BJ (cell line): Measurements from ENCODE around the gene ZC3H13. TPM values are rescaled to one million over a fixed set of nuclear protein-coding genes. Genes with fewer than 3 reads are reported as not detected.

Experiments used
- CTCF ChIA-PET: fragments of 350-600 bp; formaldehyde crosslinking; extraction: SDS; loops from one replicate; lab custom pipeline; 2021; ENCODE audit warnings: antibody characterized with exemption, inconsistent platforms; lab: Yijun Ruan, JAX
- POLR2A ChIA-PET: fragments of 300-600 bp; sonication (Branson Sonifier 250); formaldehyde crosslinking; extraction: SDS; loops from one replicate; lab custom pipeline; 2021; ENCODE audit warnings: antibody characterized with exemption; lab: Charles Lee
- DNase-seq: peaks from one replicate; pipeline ENCODE4 v3.0.0-alpha.2; 2011; ENCODE audit warnings: low read depth
- H3K27me3 ChIP-seq: 2 replicates; pipeline ENCODE4 v1.6.0; 2011; ENCODE audit warnings: low read length; ENCODE audit not compliant: control insufficient read depth, insufficient read depth
- H3K36me3 ChIP-seq: 2 replicates; pipeline ENCODE4 v1.5.1; 2011; ENCODE audit warnings: low read length; ENCODE audit not compliant: control insufficient read depth, insufficient read depth
- H3K4me3 ChIP-seq: 2 replicates; pipeline ENCODE4 v1.5.1; 2011; ENCODE audit warnings: low read depth, mild to moderate bottlenecking, control low read depth, low read length
- CTCF ChIP-seq: IDR thresholded peaks from 2 replicates; pipeline ENCODE4 v1.5.1; 2011; ENCODE audit warnings: low read depth, mild to moderate bottlenecking, control low read depth, inconsistent platforms, low read length, moderate library complexity; ENCODE audit not compliant: insufficient read depth
- polyA plus RNA-seq: library from polyadenylated mRNA; depleted of rRNA; stranded (reverse); fragments of >200 nt; gene quantifications from 2 replicates; pipeline ENCODE4 v1.2.3, GENCODE V29; 2011

Gene ZC3H13
- polyA plus RNA-seq, 1 experiment = 1.9 TPM

GRCh38 chr13:46087481-46087880 is 34.9 kb upstream of the ZC3H13 start:
- H3K4me3 ChIP-seq = no peak overlapping the region
- no peak for TF ChIP-seq CTCF
- H3K36me3 ChIP-seq = no peaks in the 10 kb centered on the region

GRCh38 chr13:46086985-46087384 is 34.4 kb upstream of the ZC3H13 start:
- DNase-seq = no peak
- H3K36me3 ChIP-seq = no peaks in the 10 kb centered on the region
- ChIA-PET CTCF (no interaction called here), POLR2A (no interaction called here)
- no peak overlapping the region for H3K4me3 ChIP-seq
- TF ChIP-seq CTCF = no peak
- no peaks in the 10 kb centered on the region for H3K27me3 ChIP-seq

More at GRCh38 chr13:46087481-46087880, 34.9 kb upstream of the ZC3H13 start:
- DNase-seq = no peak
- no peaks in the 10 kb centered on the region for H3K27me3 ChIP-seq
- ChIA-PET POLR2A (no interaction called here), CTCF (no interaction called here)

GRCh38 chr13:46086421-46086922 is 33.9 kb upstream of the ZC3H13 start:
- no peak overlapping the region for H3K4me3 ChIP-seq
- ChIA-PET POLR2A (no interaction called here), CTCF (no interaction called here)
- no peak for DNase-seq
- TF ChIP-seq CTCF = no peak
- no peaks in the 10 kb centered on the region for H3K36me3 ChIP-seq
- H3K27me3 ChIP-seq = no peaks in the 10 kb centered on the region

- POLR2A ChIA-PET = no interaction called here
- no peak for DNase-seq
- CTCF ChIA-PET = no interaction called here
- no peaks in the 10 kb centered on the region for H3K27me3 ChIP-seq
- no peak for TF ChIP-seq CTCF
- no peak overlapping the region for H3K4me3 ChIP-seq
- no peaks in the 10 kb centered on the region for H3K36me3 ChIP-seq
Observed at GRCh38 chr13:46085737-46086136, 33.2 kb upstream of the ZC3H13 start.

GRCh38 chr13:46082324-46082723 is 29.8 kb upstream of the ZC3H13 start:
- CTCF ChIA-PET = no interaction called here
- no peak for TF ChIP-seq CTCF
- no peak for DNase-seq

More at GRCh38 chr13:46082324-46082723, 29.8 kb upstream of the ZC3H13 start:
- POLR2A ChIA-PET = no interaction called here
- Histone ChIP-seq H3K27me3 (no peaks in the 10 kb centered on the region; the same call in 1 of the 2 replicates), H3K36me3 (no peaks in the 10 kb centered on the region), H3K4me3 (no peak overlapping the region)
